Omental fat pad (tissue), 4 donors: ENCODE measurements around the gene ITPR1. TPM values are rescaled to one million over a fixed set of nuclear protein-coding genes. Genes with fewer than 3 reads are reported as not detected.

ENCODE experiments used
- ATAC-seq: fragments of 150-250 bp; one replicate; pipeline ENCODE4 v1.9.1; 2016; ENCODE audit warnings: mild to moderate bottlenecking, moderate library complexity; ENCODE audit not compliant: low FRiP score
- DNase-seq: peaks from one replicate; pipeline ENCODE4 v3.0.0-alpha.2; 2019; ENCODE audit warnings: low spot score
- total RNA-seq, 4 donors: library from RNA; depleted of rRNA; stranded (reverse); fragments of >200 nt; gene quantifications; one replicate each; pipeline ENCODE4 v1.1.0, GENCODE V29; 2016
- TF ChIP-seq, protein P1 (sequence below), 3 donors: fragments of 450-650 bp; IDR thresholded peaks; one replicate each; pipeline ENCODE4 v1.5.1; 2016 to 2017; ENCODE audit warnings: antibody characterized with exemption in 3 of 3, mild to moderate bottlenecking in 3 of 3, moderate library complexity in 2 of 3

The ITPR1 gene
- total RNA-seq, 4 donors from 2014 or later: 38.3 to 58.5 (median 41.3) TPM

- TF ChIP-seq, protein P1, sequence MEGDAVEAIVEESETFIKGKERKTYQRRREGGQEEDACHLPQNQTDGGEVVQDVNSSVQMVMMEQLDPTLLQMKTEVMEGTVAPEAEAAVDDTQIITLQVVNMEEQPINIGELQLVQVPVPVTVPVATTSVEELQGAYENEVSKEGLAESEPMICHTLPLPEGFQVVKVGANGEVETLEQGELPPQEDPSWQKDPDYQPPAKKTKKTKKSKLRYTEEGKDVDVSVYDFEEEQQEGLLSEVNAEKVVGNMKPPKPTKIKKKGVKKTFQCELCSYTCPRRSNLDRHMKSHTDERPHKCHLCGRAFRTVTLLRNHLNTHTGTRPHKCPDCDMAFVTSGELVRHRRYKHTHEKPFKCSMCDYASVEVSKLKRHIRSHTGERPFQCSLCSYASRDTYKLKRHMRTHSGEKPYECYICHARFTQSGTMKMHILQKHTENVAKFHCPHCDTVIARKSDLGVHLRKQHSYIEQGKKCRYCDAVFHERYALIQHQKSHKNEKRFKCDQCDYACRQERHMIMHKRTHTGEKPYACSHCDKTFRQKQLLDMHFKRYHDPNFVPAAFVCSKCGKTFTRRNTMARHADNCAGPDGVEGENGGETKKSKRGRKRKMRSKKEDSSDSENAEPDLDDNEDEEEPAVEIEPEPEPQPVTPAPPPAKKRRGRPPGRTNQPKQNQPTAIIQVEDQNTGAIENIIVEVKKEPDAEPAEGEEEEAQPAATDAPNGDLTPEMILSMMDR (IDR thresholded peaks at IDR 0.05): no peak
- no peak for DNase-seq
- ATAC-seq: no peak
Observed at GRCh38 chr3:4548780-4549179, 55.6 kb downstream of the ITPR1 start.

DNA sequence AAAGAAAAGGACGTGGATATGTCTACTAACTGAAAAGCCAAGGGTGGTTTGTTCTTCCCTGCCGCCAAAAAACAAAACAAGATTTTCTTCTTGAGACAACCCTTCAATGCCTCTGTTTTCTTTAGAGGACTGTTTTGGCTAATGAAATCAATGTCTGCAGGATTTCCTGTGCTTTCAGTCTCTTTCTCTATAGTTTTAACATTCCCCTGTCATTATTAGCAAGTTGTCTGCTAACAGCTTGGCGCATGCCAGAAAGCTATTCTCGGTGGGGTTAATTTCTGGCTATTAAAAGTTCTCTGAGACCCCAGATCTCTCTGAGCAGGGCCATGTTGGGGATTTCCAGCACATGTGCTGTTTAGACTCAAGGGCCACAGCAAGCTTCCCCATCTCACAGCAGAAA is 56.7 kb downstream of the ITPR1 start:
- ATAC-seq (no peak), DNase-seq (no peak)
- TF ChIP-seq, protein P1 (IDR thresholded peaks at IDR 0.05): no peak

- TF ChIP-seq, protein P1 (IDR thresholded peaks at IDR 0.05): no peak
- DNase-seq: no peak
- ATAC-seq: no peak
Observed at GRCh38 chr3:4551051-4551711, 58.0 kb downstream of the ITPR1 start.

DNA sequence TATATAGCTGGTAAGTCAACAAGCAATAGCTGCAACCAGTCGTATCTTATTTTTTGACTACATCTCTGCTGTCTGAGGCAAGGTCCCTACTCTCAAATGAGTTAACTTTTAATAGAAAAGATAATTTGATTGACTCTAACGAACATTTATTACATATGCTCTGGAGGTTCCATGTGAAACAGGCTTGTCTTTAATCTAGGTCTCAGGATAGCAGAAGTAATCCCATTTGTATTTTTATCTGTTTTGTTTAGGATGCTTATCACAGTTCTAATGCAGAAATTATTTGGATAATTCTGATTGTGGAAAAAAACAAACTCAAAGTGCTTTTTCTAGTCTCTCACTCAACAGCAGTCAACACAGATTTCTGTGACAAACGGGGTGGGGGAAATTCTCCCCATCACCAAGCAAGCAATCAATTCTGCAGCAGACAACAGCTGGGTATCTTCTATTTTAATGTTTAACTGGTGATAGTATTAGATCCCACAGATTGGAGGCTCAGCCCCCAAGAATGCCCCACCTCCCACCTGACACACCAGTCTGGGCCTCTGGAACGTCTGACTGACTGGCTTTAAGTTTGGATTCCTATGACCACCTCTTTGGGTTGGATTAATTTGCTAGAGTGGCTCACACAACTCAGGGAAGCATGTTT is 58.8 kb downstream of the ITPR1 start:
- no peak for ATAC-seq
- DNase-seq: no peak

GRCh38 chr3:4552811-4553210 is 59.7 kb downstream of the ITPR1 start:
- ATAC-seq (no peak), DNase-seq (no peak)
- TF ChIP-seq, protein P1 (IDR thresholded peaks at IDR 0.05): no peak

More for the DNA sequence above, 58.8 kb downstream of the ITPR1 start:
- TF ChIP-seq, protein P1 (IDR thresholded peaks at IDR 0.05): no peak

DNA sequence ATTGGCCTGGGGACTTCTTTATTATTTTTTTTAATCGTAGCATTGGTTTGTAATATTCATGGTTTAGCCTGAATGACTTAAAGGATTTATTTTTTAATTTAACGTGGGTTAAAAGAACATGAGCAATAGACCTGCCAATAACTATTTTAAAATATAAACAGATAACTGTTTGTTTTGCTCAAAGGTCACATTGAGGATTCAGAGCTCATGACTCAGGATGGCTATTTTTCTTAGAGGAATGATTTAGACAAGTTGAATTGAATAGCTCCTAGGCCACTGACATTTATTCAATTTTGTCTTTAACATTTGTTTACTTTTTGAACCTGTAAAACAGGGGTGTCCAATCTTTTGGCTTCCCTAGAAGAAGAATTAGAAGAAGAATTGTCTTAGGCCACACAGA is 68.5 kb downstream of the ITPR1 start:
- DNase-seq: no peak
- ATAC-seq: no peak
- TF ChIP-seq, protein P1 (IDR thresholded peaks at IDR 0.05): no peak

DNA sequence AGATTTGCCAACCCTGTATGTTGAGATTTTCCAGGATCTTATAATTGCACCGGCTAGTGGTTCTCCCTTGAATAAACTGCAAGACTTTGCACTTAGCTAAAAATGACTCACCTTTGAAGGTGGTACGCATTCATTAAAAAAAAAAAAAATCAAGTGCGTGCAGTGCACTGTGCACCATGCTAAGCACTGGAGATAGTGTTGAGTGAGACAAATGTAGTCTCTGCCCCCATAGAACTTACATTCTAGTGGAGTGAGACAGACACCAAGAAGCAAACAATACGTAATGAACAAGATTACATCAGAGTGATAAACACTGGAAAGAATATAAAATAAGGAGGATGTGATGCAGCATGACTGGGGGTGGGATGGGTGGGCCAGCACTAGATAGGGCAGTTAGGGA is 69.4 kb downstream of the ITPR1 start:
- TF ChIP-seq, protein P1 (IDR thresholded peaks at IDR 0.05): no peak

More for the DNA sequence above, 69.4 kb downstream of the ITPR1 start:
- no peak for DNase-seq
- ATAC-seq: no peak
